Fibroblast of mammary gland (primary cell): ENCODE measurements around the gene IGSF21.

ENCODE experiments used
- DNase-seq: peaks from one replicate; pipeline ENCODE4 v3.0.0-alpha.2; 2010; ENCODE audit warnings: low read depth
- H3K4me3 ChIP-seq: 2 replicates; pipeline ENCODE4 v1.5.1; 2011; ENCODE audit warnings: low read depth, mild to moderate bottlenecking, low read length, moderate library complexity; ENCODE audit not compliant: control insufficient read depth
- CTCF ChIP-seq: conservative IDR thresholded peaks from 2 replicates; pipeline ENCODE4 v1.5.1; 2011; ENCODE audit warnings: low read depth, low read length, inconsistent platforms; ENCODE audit not compliant: control insufficient read depth, insufficient read depth

The IGSF21 gene

GRCh38 chr1:18300376-18300775 is 192.8 kb downstream of the IGSF21 start:
- no peak for DNase-seq
- TF ChIP-seq CTCF: no peak

DNA sequence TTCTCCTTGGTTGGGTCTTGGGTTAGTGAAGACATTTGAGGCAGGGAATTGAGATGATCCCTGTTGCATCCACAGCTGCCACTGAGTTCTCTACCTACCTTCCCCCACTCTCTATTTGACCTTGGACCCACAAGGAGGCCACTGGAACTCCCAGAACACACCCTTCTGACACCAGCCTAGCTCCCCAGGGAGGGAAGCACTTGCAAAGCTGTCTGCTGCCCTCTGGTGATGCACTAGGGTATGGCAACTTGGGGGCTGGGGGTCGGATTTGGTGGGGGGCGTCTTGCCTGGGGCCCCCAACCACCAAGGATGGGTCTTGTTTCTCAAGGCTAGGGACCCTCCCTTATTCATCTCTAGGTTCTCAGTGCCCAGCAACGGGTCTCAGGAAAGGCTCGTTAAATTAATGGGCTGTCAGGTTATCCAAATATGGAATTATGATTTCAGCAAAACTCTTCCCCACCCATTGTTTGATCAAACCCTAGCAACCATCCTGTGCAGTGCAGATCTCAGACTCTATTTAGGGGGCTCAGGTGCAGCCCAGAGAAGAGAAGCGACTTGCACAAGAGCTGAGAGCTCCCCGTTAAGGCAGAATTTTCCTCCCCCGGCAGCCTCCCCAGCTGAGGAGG is 195.3 kb downstream of the IGSF21 start:
- H3K4me3 ChIP-seq: no peak overlapping the region
- DNase-seq: no peak
- TF ChIP-seq CTCF: peak; percentile 32

More at GRCh38 chr1:18300376-18300775, 192.8 kb downstream of the IGSF21 start:
- no peak overlapping the region for H3K4me3 ChIP-seq

GRCh38 chr1:18304151-18304869 is 196.7 kb downstream of the IGSF21 start:
- DNase-seq: no peak
- no peak for TF ChIP-seq CTCF
- H3K4me3 ChIP-seq: no peak overlapping the region

DNA sequence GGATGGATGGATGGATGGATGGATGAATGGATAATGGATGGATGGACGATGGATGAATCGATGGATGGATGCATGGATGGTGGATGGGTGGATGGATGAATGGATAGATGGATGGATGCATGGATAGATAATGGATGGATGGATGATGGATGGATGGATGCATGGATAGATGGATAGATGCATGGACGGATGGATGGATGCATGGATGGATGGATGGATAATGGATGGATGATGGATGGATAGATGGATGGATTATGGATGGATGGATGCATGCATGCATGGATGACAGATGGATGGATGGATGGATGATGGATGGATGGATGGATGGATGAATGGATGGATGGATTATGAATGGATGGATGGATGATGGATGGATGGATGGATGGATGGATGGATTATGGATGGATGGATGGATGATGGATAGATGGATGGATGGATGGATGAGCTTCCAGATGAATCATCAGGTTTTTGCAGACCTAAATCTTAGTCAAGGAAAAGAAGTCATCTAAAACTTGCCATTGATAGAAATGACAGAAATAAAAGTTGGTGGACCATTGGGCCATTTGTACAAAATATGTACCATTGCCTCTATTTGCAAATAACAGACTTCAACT is 197.7 kb downstream of the IGSF21 start:
- no peak for TF ChIP-seq CTCF
- H3K4me3 ChIP-seq: no peak overlapping the region
- DNase-seq: no peak

DNA sequence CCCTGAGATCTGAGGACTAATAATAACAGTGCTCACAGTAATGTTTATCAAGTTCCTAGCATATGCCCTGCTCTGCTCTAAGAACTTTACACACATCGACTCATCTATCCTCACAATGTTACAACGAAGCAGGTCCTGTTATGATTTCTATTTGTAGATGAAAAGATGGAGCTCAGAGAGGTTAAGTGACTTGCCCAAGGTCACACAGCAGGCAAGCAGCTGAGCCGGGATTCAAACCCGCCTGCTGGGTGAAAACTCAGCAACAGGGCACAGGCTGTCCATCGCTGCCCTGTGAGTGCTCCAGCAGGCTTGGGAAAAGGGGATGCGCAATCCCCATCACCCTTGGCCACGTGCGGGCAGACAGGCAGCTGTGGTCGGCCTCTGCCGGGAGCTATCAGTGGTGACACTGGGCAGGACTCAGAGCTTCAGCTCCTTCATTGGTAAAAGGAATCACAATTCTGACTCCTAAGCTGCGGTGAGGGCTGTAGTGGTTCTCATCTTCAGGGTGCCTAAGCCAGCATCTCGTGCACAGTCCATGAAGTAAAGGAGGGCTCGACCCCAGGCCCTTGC is 199.8 kb downstream of the IGSF21 start:
- DNase-seq: no peak
- no peak overlapping the region for H3K4me3 ChIP-seq
- no peak for TF ChIP-seq CTCF

DNA sequence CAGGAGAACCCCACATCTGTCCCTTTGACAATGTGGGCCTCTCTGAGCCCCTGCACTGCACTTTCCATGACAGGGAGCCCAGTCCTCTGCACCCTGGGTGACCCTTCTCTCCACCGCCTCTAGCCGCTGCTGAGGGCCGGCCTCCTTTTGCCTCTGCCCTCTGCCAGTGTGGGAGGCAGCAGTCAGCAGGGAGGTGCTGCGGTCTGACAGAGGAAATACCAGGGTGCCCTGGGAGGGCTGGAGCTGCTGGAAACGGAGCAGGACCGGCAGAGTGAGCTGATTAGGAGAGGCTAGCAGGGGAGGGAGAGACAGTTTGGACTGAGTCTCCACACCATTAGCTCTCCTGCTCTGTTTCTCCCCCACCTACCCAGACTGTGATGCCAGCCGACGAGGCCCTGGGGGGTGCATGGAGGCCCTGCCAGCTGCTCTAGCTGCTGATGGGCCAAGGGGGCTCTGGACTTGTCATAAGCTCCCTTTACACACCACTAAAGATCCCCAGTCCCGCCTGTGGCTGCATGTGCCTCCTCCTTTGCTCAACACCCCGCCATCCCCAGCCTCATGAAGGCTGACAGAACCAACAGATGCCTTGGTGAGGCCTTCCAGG is 202.1 kb downstream of the IGSF21 start:
- no peak overlapping the region for H3K4me3 ChIP-seq
- TF ChIP-seq CTCF: no peak
- no peak for DNase-seq
